A549 (cell line): ENCODE measurements around the gene MAP3K2.

ENCODE experiments used
- EP300 ChIP-seq, 2 experiments: fragments of >200 bp; sonication (Bioruptor Twin); formaldehyde crosslinking; IDR thresholded peaks; 2 replicates in 1 of 2; 3 replicates in 1 of 2; pipeline ENCODE4 v1.6.1; 2016 to 2017
- HDAC2 ChIP-seq: fragments of 200-600 bp; sonication (generic); IDR thresholded peaks from 2 replicates; pipeline ENCODE4 v1.6.1; 2016
- MAFK ChIP-seq: fragments of 450-650 bp; IDR thresholded peaks from 2 replicates; pipeline ENCODE4 v1.6.1; 2014; ENCODE audit not compliant: partially characterized antibody
- MYC ChIP-seq: IDR thresholded peaks from 2 replicates; pipeline ENCODE4 v1.6.1; 2012; ENCODE audit warnings: mild to moderate bottlenecking, inconsistent platforms, low read length, improper control_type of control experiment, borderline replicate concordance
- POLR2A ChIP-seq: IDR thresholded peaks from 2 replicates; pipeline ENCODE4 v1.6.1; 2012; ENCODE audit warnings: mild to moderate bottlenecking, low read length
- POLR2AphosphoS2 ChIP-seq: conservative IDR thresholded peaks from 2 replicates; pipeline ENCODE4 v1.6.1; 2012; ENCODE audit warnings: low read length, improper control_type of control experiment, inconsistent platforms
- RAD21 ChIP-seq, 2 experiments: fragments of >200 bp in 1 of 2; sonication (Bioruptor Twin) in 1 of 2; formaldehyde crosslinking in 1 of 2; IDR thresholded peaks in 1 of 2; conservative IDR thresholded peaks in 1 of 2; 2 replicates in 1 of 2; 3 replicates in 1 of 2; pipeline ENCODE4 v1.6.1; 2012 to 2018; ENCODE audit warnings: inconsistent platforms in 1 of 2
- TP53 ChIP-seq: fragments of 250-450 bp; sonication (Bioruptor Pico); IDR thresholded peaks from 2 replicates; pipeline ENCODE4 v1.5.0; 2021; ENCODE audit warnings: mild to moderate bottlenecking, moderate library complexity
- TF ChIP-seq, protein P1 (sequence below): fragments of >200 bp; sonication (Bioruptor Twin); formaldehyde crosslinking; IDR thresholded peaks from 3 replicates; pipeline ENCODE4 v1.5.1; 2016
- TF ChIP-seq, protein P2 (sequence below): IDR thresholded peaks from 2 replicates; pipeline ENCODE4 v1.6.1; 2012

DNA sequence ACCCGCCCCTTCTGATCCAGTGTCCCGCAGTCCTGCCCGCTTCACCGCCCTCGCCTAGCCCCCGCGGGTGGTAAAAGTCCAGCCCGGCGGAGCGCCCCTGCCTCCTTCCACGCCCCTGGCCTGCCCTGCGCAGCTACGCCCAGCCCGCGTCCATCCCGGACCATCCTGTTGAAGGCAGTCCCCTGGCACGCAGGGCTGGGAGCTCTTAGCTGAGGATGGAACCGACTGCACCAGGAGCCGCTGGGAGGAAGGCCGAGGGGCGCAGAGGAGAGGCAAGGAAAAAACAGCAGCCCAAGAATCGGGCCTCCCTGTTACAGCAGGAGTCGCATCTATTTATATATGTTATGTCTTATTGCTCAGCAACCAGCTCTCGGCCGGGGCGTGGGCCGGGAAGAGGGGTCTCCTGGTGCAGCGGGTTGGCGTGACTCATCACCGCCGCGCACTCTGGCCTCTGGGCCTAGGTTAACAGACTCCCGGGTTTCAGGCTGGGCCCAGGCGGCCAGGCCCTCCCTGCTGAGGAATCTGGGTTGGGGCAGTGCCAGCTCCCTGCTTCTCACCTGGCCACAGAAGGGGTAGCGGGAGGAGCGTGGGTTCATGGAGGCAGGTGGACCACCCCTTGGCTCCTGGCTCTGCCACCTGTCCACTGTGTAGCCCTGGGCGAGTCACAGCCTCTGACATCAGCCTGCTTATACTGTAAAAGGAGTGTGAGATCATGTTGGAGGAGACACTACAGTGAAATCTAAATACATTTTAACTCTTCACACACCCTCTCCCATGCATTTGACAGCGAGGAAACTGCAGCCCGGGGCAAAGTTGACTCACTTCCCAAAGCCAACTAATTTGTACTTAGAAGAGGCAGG lies 13.4 kb upstream of the MAP3K2 start:
- TF ChIP-seq POLR2A (no peak), HDAC2 (no peak), EP300 (IDR thresholded peaks at IDR 0.05) (no peak), MAFK (no peak), RAD21 (conservative IDR thresholded peaks at IDR 0.05 in 1 of 2, IDR thresholded peaks at IDR 0.05 in 1 of 2) (no peak), POLR2AphosphoS2 (no peak), TP53 (CRISPR knock-in tag) (no peak), MYC (no peak)
- TF ChIP-seq, protein P1, sequence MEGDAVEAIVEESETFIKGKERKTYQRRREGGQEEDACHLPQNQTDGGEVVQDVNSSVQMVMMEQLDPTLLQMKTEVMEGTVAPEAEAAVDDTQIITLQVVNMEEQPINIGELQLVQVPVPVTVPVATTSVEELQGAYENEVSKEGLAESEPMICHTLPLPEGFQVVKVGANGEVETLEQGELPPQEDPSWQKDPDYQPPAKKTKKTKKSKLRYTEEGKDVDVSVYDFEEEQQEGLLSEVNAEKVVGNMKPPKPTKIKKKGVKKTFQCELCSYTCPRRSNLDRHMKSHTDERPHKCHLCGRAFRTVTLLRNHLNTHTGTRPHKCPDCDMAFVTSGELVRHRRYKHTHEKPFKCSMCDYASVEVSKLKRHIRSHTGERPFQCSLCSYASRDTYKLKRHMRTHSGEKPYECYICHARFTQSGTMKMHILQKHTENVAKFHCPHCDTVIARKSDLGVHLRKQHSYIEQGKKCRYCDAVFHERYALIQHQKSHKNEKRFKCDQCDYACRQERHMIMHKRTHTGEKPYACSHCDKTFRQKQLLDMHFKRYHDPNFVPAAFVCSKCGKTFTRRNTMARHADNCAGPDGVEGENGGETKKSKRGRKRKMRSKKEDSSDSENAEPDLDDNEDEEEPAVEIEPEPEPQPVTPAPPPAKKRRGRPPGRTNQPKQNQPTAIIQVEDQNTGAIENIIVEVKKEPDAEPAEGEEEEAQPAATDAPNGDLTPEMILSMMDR: no peak
- TF ChIP-seq, protein P2, sequence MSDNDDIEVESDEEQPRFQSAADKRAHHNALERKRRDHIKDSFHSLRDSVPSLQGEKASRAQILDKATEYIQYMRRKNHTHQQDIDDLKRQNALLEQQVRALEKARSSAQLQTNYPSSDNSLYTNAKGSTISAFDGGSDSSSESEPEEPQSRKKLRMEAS: no peak; the same call in 1 of the 2 replicates
